Esophagus muscularis mucosa (tissue), 4 donors: Measurements from ENCODE around the gene CALHM3.

Experiments used
- EP300 ChIP-seq: sonication (generic); formaldehyde crosslinking; IDR thresholded peaks from one replicate; pipeline ENCODE4 v1.6.1; 2017; ENCODE audit warnings: antibody characterized with exemption
- POLR2A ChIP-seq: fragments of 450-650 bp; IDR thresholded peaks from one replicate; pipeline ENCODE4 v1.6.1; 2017; ENCODE audit warnings: antibody characterized with exemption, moderate library complexity, mild to moderate bottlenecking, low read depth
- POLR2AphosphoS5 ChIP-seq, 2 donors: sonication (generic); formaldehyde crosslinking; IDR thresholded peaks; one replicate each; pipeline ENCODE4 v1.6.1; 2017; ENCODE audit warnings: antibody characterized with exemption in 2 of 2
- TF ChIP-seq, protein P1 (sequence below), 3 experiments: fragments of 200-600 bp in 2 of 3; fragments of 450-650 bp in 1 of 3; sonication (generic) in 2 of 3; IDR thresholded peaks; one replicate each; pipeline ENCODE4 v1.5.1; 2017 to 2019; ENCODE audit warnings: antibody characterized with exemption in 3 of 3, mild to moderate bottlenecking in 2 of 3, moderate library complexity in 1 of 3

DNA sequence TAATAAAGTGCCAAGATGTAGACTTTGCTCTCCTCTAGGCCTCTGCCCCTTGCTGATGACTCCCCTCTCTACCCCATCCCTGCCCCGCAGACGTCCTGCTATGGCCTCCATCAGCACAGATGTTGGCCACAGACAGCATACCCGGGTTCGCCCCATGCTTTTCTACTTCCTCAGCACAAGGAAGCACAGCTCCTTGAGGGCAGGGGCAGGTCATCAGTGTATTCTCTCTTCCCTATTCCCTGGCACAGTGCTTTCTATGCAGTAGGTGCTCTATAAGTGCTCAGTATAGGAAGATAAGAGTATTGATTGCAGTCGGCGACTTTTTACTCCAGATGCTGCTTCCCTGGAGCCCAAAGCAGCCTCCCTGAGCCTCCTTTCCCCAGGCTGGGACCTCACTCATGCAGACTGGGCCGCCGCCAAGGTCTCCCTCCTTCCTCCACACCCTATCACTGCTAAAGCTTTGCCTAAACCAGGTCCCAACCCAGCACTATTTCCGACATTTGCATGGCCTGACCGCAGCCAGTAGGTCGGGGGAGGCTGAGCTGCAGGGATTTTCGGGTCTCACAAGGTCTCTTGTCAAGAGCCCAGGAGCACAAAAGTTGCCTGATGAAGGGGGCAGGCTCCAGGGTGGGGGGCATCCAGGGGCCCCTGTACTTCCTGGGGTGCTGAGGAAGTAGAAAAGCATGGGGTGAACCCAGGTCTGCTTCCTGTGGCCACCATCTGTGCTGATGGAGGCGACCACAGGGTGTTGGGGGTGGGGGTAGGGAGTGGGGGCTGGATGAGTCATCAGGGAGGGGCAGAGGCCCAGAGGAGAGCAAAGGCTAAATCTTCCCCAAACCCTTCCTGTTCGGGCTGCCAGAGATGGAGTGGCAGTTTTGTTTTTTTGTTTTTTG is 8.0 kb downstream of the CALHM3 start:
- TF ChIP-seq, protein P1, sequence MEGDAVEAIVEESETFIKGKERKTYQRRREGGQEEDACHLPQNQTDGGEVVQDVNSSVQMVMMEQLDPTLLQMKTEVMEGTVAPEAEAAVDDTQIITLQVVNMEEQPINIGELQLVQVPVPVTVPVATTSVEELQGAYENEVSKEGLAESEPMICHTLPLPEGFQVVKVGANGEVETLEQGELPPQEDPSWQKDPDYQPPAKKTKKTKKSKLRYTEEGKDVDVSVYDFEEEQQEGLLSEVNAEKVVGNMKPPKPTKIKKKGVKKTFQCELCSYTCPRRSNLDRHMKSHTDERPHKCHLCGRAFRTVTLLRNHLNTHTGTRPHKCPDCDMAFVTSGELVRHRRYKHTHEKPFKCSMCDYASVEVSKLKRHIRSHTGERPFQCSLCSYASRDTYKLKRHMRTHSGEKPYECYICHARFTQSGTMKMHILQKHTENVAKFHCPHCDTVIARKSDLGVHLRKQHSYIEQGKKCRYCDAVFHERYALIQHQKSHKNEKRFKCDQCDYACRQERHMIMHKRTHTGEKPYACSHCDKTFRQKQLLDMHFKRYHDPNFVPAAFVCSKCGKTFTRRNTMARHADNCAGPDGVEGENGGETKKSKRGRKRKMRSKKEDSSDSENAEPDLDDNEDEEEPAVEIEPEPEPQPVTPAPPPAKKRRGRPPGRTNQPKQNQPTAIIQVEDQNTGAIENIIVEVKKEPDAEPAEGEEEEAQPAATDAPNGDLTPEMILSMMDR (IDR thresholded peaks at IDR 0.05) = no peak
- TF ChIP-seq POLR2A (no peak), EP300 (no peak), POLR2AphosphoS5 (IDR thresholded peaks at IDR 0.05) (no peak)
